COLO829 (cell line): ENCODE data around the gene MYO5A.
"Not testable (repeated sequence)": the region's sequence is repeated elsewhere in the genome, so short reads cannot be mapped to it uniquely, and the experiment has no call there.

Source experiments
- DNase-seq: peaks from one replicate; pipeline ENCODE4 v3.0.0; 2012; ENCODE audit warnings: low spot score

Gene MYO5A

DNA sequence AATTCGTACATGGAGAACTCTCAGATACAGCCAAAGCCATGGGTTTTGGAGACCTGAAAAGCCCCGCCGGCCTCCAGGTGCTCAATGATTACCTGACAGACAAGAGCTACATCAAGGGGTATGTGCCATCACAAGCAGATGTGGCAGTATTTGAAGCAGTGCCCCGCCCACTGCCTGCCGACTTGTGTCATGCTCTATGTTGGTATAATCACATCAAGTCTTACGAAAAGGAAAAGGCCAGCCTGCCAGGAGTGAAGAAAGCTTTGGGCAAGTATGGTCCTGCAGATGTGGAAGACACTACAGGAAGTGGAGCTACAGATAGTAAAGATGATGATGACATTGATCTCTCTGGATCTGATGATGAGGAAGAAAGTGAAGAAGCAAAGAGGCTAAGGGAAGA, 23.5 kb downstream of the MYO5A start:
- no peak for DNase-seq

DNA sequence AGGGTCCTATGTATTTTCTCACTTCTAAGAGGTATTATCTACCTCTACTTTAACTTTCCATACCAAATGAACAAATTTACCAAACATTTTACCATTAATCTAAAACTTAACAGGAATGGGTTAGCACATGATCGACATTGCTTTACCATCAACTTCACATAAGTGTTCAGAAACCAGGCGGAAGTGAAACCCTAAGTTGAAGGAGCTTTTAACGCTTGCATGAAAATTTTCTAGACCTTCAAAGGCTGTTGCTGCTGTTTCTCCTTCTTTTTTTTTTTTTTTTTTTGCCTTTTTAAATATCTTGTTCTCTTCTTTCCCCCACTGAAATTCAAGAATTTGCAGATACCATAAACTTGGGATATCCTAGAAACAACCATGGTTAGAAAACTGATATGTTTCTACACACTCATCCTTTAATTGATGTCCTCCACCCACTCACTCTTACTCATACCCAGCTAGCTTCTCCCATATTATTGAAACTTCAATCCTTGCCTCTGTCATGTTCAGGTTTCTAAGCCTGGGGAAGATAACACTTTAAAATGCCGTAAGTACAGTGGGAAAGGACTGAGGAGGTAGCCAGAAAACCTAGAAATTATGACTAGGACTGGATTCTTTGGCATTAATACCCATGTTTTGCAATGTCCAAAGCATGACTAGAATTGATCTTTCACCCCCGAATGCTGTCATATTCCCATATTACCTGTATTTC, 24.7 kb downstream of the MYO5A start:
- peak; percentile 68 for DNase-seq

DNA sequence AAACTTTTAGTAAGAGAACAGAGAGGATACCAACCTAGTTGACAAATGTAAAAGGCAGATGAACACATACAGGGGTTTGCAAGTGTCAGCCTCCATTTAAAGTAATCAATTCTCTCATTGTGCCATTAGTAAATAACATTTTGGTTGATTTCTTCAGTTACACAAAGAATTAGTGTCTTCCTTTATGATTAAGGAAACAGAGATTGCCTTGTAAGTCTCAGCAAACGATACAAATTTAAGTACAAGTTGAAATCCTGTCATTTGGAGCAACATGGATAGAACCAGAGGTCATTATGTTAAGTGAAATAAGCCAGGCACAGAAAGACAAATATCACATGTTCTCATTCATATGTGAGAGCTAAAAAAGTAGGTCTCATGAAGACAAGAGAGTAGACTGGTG, 26.1 kb downstream of the MYO5A start:
- no peak for DNase-seq

DNA sequence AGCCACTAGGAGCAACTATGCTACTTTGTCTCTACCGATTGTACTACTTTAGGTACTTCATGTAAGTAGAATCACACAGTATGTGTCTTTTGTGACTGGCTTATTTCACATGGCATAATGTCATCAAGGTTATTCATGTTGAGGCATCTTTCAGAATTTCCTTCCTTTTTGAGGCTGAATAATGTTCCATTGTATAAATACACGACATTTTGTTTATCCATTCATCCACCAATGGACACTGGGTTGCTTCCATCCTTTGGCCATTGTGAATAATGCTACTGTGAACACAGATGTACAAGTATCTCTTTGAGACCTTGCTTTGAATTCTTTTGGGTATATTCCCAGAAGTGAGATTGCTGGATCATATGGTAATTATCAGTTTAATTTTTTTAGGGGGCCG, 29.2 kb downstream of the MYO5A start:
- DNase-seq: no peak

DNA sequence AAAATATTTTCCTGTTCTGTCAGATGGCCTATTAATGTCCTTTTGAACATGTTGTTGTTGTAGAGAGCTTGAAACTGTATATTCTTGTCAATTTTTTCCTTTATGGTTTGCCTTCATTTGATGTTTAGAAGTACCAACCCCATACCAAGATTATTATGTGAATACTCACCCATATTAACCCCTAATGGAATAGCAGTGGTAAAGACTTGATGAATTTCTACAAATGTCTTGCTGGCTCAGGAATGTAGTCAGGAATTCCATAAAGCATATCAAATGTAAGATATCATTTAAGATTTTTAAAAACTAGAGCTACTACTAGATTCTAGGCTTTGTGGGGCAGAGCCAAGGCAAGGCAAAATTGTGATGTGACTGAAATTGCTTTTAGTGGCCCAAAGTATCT, 30.0 kb downstream of the MYO5A start:
- no peak for DNase-seq

DNA sequence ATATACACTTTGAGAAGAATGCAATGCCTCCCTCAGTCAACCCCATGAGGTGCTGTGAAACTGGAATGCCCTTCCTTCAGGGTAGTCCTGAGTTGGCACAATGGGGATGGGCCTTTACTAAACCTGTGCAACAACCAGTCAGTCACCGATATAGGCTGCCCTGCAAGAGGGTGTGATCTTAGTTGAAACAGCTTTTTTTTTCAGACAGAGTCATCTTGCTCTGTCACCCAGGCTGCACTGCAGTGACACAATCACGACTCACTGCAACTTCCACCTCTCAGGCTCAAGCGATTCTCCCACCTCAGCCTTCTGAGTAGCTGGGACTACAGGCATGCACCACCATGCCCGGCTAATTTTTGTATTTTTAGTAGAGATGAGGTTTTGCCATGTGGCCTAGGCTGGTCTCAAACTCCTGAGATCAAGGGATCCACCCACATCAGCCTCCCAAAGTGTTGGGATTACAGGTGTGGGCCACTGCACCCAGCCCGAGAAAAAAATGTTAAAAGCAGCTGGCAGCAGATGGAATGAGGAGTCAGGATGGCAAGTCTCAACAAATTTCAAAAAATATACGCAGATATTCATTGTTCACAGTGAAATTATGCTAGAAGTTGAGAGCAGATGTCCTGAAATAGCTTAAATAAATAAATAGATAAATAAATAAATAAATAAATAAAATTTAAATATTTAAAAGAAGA, 31.8 kb downstream of the MYO5A start:
- no peak for DNase-seq

DNA sequence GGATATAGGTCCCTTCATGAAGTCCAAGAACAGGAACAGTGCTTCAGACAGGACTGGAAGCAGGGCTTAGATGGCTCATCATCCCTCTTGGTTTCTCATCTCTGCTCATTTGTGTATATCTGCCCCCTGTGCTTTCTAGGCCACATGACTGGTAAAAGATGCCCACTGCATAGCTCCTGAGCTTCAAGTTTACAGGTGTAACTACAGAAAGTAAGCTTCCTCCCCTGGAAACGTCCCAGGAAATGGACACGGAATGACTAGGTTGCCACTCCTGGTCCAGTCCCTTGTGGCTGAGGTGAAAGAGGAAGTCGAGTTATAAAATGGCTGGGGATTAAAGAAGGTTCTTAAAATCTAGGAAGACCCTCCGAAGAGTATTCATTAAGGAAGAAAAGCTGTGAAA, 32.5 kb downstream of the MYO5A start:
- DNase-seq: no peak

DNA sequence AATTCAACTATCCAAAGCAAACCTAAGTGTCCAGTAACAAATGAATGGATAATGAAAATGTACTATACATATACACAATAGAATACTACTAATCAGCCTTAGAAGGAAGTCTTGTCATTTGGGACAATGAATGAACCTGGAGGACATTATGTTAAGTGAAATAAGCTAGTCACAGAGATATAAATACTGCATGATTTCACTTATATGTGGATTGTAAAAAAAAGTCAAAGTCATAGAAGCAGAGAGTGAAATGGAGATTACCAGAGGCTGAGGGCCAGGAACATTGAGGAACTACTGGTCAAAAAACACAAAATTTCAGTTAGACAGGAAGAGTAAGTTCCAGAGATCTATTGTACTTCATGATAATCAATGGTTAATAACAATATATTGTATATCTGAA, 33.6 kb downstream of the MYO5A start:
- no peak for DNase-seq

DNA sequence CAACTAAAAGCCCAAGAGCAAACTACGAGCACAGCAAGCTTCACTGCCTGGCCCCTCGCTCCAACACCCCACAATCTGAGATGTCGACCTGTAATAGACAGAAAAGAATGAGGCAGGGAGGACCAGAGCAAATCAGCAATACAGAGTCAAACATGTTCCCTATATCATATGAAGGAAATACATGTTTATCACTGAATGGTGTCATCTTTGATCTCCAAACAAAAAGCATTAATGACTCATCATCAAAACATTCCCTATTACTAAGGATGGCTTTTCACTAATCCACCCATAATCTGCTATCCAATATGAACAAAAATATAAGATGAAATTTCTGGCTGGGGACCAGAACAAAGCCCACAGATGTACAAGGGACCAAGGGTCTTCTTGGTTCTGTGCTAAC, 34.7 kb downstream of the MYO5A start:
- DNase-seq: no peak

DNA sequence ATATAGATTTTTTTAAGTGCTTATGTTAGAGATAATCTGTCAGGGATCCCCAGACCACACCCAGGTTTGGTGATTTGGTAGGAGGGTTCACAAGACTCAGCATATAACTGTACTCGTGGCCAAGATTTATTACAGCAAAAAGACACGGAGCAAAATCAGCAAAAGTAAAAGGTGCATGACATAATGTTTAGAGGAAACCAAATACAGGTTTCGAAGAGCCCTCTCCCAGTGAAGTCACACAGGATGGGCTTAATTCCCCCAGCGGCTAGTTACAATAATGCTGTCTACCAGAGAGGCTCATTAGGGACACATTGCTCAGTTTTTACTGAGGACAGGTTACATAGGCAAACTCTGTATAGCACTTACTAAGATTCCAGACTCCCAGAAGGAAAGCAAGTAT, 36.5 kb downstream of the MYO5A start:
- DNase-seq: no peak

DNA sequence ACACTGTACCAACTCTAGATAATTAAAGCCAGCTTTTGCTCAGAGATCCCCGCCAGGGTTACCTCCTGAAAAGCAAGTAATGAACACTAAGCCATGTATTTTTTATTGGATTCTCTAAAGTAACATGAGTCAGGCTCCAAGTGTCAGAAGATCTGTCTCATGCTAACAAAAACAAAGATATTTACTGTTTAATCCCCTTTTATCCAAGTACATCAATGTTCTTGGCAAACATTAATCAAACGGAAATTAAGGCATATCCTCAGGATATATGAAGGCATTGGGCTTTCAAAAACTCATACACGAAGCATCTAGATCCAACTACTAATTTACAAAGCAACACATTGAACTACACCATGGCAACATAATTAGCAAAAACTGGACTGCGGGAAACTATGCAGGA, 37.2 kb downstream of the MYO5A start:
- peak; percentile 78 for DNase-seq

DNA sequence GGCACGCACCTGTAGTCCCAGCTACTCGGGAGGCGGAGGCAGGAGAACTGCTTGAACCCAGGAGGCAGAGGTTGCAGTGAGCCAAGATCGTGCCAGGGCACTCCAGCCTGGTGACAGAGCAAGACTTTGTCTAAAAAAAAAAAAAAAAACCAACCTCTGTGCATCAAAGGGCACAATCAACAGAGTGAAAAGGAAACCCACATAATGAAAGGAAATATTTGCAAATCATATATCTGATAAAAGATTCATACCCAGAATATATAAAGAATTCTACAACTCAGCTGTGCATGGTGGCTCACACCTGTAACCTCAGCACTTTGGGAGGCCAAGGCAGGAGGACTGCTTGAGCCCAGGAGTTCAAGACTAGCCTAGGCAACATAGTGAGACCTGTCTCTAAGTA, 39.2 kb downstream of the MYO5A start:
- DNase-seq: not testable (repeated sequence)

DNA sequence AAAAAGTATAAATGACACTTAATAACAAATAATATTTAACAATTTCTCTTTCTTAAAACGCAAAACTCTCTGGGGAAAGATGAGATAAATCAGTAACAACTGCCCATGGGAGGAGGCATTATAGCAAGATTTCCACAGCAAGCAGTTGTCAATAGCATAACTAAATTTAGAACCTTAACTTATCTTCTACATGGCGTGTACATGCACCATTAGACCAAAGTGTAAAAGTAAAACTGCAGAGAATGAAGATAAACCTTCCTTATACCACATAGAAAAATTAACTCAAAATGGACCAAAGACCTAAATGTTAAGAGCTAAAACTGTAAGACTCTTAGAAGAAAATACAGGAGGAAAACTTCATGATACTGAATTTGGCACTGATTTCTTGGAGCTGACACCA, 39.9 kb downstream of the MYO5A start:
- no peak for DNase-seq

DNA sequence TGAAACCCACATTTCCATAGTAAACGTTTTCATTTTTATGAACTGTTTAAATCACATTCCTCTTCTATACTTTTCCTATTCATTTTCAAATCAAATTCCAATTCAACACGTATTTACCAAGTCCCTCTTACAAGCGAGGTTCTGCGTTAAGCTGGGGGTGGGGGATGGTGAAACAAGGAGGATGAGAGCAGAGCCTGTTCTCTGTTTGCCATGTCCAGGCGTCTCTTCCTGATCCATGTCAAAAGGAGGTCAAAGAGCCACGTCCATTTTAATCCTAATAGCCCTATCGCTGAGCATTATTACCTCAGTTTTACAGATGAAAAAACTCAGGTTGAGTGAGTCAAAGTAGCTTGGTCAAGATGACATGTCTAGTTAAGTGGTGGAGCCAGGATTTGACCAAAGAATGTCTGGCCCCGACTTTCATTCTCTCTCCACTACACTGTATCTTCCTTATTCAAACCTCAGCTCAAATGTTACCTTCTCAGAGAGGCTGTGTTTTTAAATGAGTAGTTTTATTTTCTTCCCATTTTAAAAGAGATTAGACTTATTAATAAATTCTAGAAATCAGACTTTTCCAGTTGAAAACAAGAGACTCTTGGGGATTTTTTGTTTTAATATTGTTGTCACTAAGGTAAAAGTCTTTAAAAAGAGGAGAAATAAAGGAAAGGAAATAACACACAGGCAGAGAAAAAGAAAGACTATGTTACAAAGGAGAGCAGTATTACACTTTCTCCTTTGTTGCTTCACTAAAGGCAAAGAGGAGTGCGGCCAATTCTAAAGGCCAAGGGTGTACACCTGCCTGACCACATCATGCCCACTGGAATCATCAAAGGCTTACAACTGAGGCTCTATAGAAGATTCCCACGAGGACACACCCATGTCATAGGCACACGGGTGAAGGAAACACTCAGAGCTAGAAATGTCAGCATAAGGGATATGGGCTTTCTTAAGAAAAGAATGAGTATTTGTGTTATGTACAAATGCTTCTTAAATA, 42.4 kb downstream of the MYO5A start:
- DNase-seq: no peak

DNA sequence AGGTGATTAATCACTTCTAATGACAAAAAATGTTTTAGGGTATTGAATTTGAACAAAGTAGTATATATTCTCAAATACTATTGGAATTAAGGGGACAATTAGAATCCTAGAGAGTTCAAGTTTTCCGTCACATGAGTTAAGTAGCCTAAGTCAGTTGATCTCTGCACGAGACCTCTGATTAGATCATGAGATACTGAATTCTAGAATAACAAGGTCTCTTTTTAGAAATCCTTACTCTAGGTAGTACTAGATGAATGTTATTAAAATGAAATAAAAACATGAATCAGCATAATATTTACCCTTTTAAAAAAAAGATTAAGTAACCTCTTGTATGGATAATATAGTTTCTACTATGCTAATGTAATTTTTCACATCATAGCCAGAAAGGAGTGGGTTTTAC, 43.4 kb downstream of the MYO5A start:
- DNase-seq: no peak

DNA sequence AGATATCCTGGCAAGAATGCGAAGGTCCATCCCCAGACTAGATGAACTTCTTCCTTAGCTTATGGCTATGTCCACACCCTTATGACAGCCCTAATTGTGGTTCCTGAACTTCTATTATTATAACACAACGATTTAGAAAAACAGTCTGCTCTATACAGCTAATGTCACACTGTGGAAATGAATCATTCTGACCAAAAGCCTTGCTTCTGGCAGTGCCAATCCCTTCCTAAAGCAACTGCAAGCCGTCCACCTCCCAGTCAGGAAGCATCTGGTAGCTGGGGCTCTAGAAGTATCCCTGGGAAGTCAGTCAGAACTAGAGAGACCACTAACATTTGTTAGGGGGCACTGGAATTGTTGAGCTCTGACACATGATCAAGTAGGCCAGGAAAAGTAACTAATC, 45.0 kb downstream of the MYO5A start:
- DNase-seq: no peak

DNA sequence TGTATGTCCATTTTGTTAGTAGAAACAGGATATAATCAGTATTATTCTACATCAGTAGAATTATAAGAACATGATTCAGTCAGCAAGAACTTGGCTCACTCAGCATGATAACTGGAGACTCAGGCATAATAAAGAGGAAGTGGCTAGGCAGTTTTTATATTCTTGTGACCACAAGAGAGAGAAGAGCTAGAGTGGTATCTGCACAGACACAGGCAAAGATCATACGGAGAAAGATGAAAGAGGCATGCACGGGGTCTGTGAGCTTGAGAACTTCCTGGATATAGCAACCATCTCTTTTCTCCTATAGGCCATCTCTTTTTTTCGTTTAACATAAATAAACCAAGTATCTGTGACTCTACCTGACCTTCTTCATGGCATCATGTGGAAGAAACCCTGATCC, 46.8 kb downstream of the MYO5A start:
- DNase-seq: no peak

DNA sequence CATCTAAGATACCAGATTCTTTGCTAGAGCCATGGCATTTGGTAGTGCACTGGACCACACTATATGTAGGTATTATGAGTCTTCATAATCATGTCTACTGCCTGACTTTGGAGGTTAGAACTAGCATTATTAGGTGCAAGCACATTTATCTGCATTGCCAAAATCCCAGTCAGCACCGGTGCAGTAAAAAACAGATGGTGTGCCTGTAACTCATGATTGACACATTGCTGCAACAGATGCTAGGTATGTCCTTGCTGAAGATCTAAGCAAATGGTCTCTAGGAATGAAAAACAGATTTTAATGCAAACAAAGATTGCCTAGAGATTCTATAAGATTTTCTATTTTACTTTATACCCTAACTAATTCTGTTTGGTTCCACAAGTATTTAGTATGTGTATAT, 47.7 kb downstream of the MYO5A start:
- DNase-seq: no peak

DNA sequence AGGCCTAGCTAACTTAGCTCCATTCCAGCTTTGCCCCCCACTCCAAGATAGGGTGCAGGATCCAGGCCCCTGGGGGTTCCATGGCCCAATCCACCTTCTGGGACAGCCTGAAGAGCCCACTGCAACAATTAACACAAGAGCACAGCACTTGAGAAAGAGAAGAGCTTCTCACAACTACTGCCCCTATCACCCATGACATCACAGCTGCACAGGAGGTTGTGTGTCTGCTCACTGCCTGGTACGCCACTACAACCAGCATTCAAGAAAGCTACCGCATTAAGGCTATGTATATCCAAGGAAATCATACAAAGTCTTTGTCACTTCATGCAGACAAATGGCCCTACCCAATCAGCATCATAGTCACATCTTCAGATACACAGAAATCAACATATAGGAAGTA, 62.0 kb downstream of the MYO5A start:
- no peak for DNase-seq

DNA sequence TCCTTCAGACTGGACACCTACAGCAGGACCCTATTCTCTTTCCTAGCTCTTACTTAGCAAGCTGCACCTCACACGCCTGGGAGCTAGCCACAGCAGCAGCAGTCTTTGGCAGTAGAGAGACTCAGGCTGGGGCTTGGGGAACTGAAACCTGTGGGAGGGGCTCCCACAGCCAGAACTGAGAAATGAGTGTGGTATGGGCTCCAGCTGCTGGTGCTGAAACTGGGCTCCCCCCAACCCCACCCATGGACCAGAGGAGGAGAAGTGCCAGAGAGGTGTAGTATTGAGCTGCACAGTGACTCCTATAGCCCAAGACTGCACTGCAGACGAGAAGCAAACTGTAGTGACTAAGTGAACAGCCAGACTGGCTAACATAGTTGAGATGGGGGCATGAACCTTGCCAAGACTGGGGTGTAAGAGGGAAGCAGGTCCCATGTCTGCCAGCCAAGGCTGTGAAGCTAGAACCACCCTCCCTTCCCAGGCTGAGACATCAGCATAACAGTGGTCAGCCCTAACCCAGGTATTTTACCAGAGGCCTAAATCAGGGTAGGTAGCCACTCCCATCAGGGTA, 62.5 kb downstream of the MYO5A start:
- DNase-seq: no peak

DNA sequence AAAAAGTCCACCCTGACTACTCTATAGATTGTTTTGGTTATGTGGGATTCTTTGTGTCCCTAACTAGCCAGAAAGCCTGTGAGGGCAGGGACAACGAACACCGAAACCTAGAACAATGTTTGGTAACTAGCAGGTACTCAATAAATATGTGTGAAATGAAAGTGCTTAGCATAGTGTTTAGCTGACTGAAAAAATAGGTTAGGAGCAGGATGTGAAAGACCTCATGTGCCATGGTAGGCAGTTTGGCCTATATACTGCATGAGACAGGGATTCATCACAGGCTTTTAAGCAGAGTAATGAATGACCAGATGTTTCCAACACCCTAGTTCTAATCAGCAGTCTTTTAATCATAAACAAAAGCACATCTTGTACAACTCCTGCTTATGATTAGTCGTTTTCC, 64.2 kb downstream of the MYO5A start:
- DNase-seq: no peak

DNA sequence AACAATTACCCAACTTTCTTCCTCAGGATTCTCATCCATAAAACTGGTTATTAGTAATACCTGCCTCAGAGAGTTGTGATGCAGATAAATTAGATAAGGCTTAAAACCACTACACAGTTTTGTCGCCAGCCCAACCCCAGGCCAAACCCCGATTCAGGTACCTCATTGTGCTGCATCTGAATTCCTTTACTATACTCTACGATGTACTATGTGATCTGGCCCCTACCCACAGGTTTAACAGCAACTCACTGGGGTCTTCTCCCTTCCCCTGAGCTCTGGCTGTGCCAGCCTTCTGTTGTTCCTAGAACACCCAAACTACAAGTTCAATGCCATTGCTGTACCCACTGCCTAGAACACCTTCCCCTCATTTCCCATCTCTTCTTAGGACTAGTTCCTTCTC, 64.6 kb downstream of the MYO5A start:
- no peak for DNase-seq

DNA sequence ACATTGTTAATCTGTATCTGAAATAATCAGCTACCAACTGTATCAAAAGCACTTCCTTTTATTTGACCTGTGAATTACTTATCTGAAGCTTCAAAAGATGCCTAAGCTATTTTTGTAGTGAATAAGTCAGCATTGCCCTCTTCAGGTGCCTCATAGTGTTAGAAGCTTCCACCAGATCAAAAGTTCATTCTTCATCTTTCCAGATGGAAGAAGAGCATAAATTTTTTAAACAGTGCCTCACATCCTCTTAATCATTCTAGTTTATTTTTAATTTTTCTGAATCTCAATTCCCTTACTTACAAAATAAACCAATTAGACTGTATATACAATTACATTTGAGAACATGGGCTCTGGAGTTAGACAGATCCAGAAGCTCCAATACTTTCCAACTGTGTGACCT, 65.0 kb downstream of the MYO5A start:
- DNase-seq: no peak
